Natural killer cell (primary cell): ENCODE measurements around the gene CHML. TPM values are rescaled to one million over a fixed set of nuclear protein-coding genes. Genes with fewer than 3 reads are reported as not detected.

Experiments
- ATAC-seq, 3 donors: fragments of 150-1000 bp in 2 of 3; fragments of 200-7000 bp in 1 of 3; cut with Tn5 transposase; 1 replicate in 1 of 3; 2 replicates in 2 of 3; pipeline ENCODE4 v1.10.0; 2021; ENCODE audit warnings: mild to moderate bottlenecking in 2 of 3, moderate library complexity in 2 of 3
- DNase-seq, 2 donors: peaks; one replicate each; pipeline versions ENCODE4 v3.0.0 to v3.0.0-alpha.2; 2013 to 2021; ENCODE audit warnings: mixed read lengths in 1 of 2
- H3K27ac ChIP-seq: one replicate; pipeline ENCODE4 v1.5.1; 2013; ENCODE audit warnings: mild to moderate bottlenecking, low read length
- H3K27me3 ChIP-seq: one replicate; pipeline ENCODE4 v1.6.1; 2013; ENCODE audit warnings: low read length; ENCODE audit not compliant: control insufficient read depth, insufficient read depth
- H3K36me3 ChIP-seq: one replicate; pipeline ENCODE4 v1.6.1; 2013; ENCODE audit warnings: low read length; ENCODE audit not compliant: control insufficient read depth, insufficient read depth
- H3K4me1 ChIP-seq: one replicate; pipeline ENCODE4 v1.6.1; 2013; ENCODE audit warnings: low read length; ENCODE audit not compliant: control insufficient read depth, insufficient read depth
- H3K4me3 ChIP-seq: one replicate; pipeline ENCODE4 v1.5.1; 2013; ENCODE audit warnings: low read length
- H3K9me3 ChIP-seq: one replicate; pipeline ENCODE4 v1.6.1; 2013; ENCODE audit warnings: low read length; ENCODE audit not compliant: control insufficient read depth, insufficient read depth
- H3K27ac Mint-ChIP-seq, 2 donors: one replicate each; pipeline ENCODE4 v1.8.0; 2022; ENCODE audit warnings: mild to moderate bottlenecking in 2 of 2, mixed read lengths in 2 of 2, moderate library complexity in 1 of 2
- H3K27me3 Mint-ChIP-seq, 2 donors: one replicate each; pipeline ENCODE4 v1.8.0; 2022; ENCODE audit warnings: low read depth in 2 of 2, mixed read lengths in 2 of 2
- H3K36me3 Mint-ChIP-seq: one replicate; pipeline ENCODE4 v1.8.0; 2022; ENCODE audit warnings: mixed read lengths
- H3K4me1 Mint-ChIP-seq, 2 donors: one replicate each; pipeline ENCODE4 v1.8.0; 2022; ENCODE audit warnings: mixed read lengths in 2 of 2
- H3K4me3 Mint-ChIP-seq: one replicate; pipeline ENCODE4 v1.8.0; 2022; ENCODE audit warnings: mild to moderate bottlenecking, moderate library complexity, mixed read lengths
- H3K9me3 Mint-ChIP-seq, 2 donors: one replicate each; pipeline ENCODE4 v1.8.0; 2022; ENCODE audit warnings: mixed read lengths in 2 of 2
- CTCF ChIP-seq: fragments of 200-600 bp; IDR thresholded peaks from one replicate; pipeline ENCODE4 v1.8.0; 2022; ENCODE audit warnings: antibody characterized with exemption
- WGBS: methylation state at CpG from one replicate; pipeline ENCODE4 v1.1.7; 2013; ENCODE audit warnings: missing lambda C conversion rate; ENCODE audit not compliant: insufficient coverage; 5-methylcytosine and 5-hydroxymethylcytosine counted together
- intact Hi-C: fragments of 100-400 bp; cut with micrococcal nuclease; formaldehyde crosslinking; loops from one replicate; pipeline ENCODE4 v1.14.2; 2022
- total RNA-seq, 4 donors: library from RNA; stranded (reverse); fragments of 120-200 nt in 1 of 4; gene quantifications; one replicate each; pipeline versions ENCODE4 v1.2.3 to v1.2.4, GENCODE V29; 2013 to 2022

Gene CHML
- total RNA-seq, 3 donors from 2014 or later (not counting 1 experiment from before 2014, with no cell fraction given): 6.8 to 11.8 (median 7.8) TPM

GRCh38 chr1:241622669-241623068 is 17.5 kb downstream of the CHML start:
- Histone ChIP-seq H3K36me3 (no peaks in the 10 kb centered on the region), H3K4me3 (no peak overlapping the region), H3K9me3 (no peaks in the 10 kb centered on the region), H3K27me3 (no peaks in the 10 kb centered on the region), H3K27ac (no peak overlapping the region), H3K4me1 (no peaks in the 10 kb centered on the region)
- intact Hi-C loops: no loop called here
- ATAC-seq (no peak), DNase-seq (no peak)
- no peak for TF ChIP-seq CTCF
- Mint-ChIP-seq H3K9me3 (no peaks in the 10 kb centered on the region), H3K27me3 (no peaks in the 10 kb centered on the region), H3K4me3 (no peak overlapping the region), H3K27ac (no peak overlapping the region), H3K4me1 (peaks cover 0 to under 1% of the 10 kb centered on the region in 2 donors), H3K36me3 (no peaks in the 10 kb centered on the region)
- WGBS: 98% methylated on average over 5 of the region's 5 CpGs

- no peaks in the 10 kb centered on the region for H3K4me1 Mint-ChIP-seq
- no peak for TF ChIP-seq CTCF
Observed at GRCh38 chr1:241617426-241617825, 22.7 kb downstream of the CHML start.

GRCh38 chr1:241615043-241615974 is 24.9 kb downstream of the CHML start:
- H3K4me3 ChIP-seq: no peak overlapping the region
- TF ChIP-seq CTCF: no peak
- intact Hi-C loops: no loop called here
- DNase-seq (no peak), ATAC-seq (no peak)
- H3K36me3 ChIP-seq: no peaks in the 10 kb centered on the region
- H3K4me1 Mint-ChIP-seq: no peaks in the 10 kb centered on the region
- H3K9me3 Mint-ChIP-seq: no peaks in the 10 kb centered on the region
- WGBS: 92% methylated on average over 8 of the region's 8 CpGs
- no peak overlapping the region for H3K27ac Mint-ChIP-seq
- H3K27me3 ChIP-seq: no peaks in the 10 kb centered on the region
- no peaks in the 10 kb centered on the region for H3K4me1 ChIP-seq
- no peaks in the 10 kb centered on the region for H3K27me3 Mint-ChIP-seq
- no peak overlapping the region for H3K27ac ChIP-seq
- no peak overlapping the region for H3K4me3 Mint-ChIP-seq
- H3K9me3 ChIP-seq: no peaks in the 10 kb centered on the region
- H3K36me3 Mint-ChIP-seq: no peaks in the 10 kb centered on the region

More at GRCh38 chr1:241617426-241617825, 22.7 kb downstream of the CHML start:
- DNase-seq (no peak), ATAC-seq (no peak)
- Mint-ChIP-seq H3K27ac (no peak overlapping the region), H3K9me3 (no peaks in the 10 kb centered on the region), H3K4me3 (no peak overlapping the region), H3K36me3 (no peaks in the 10 kb centered on the region), H3K27me3 (no peaks in the 10 kb centered on the region)
- Histone ChIP-seq H3K4me1 (no peaks in the 10 kb centered on the region), H3K27me3 (no peaks in the 10 kb centered on the region), H3K27ac (no peak overlapping the region), H3K9me3 (no peaks in the 10 kb centered on the region), H3K36me3 (no peaks in the 10 kb centered on the region), H3K4me3 (no peak overlapping the region)
- 93% methylated on average over 7 of the region's 7 CpGs for WGBS
- intact Hi-C loops: no loop called here
